CD4-positive, alpha-beta T cell (primary cell): ENCODE results near the gene OTX1. TPM values are rescaled to one million over a fixed set of nuclear protein-coding genes. Genes with fewer than 3 reads are reported as not detected.

Experiments used
- ATAC-seq: fragments of 200-7000 bp; cut with Tn5 transposase; one replicate; pipeline ENCODE4 v1.10.0; 2022; ENCODE audit warnings: mild to moderate bottlenecking; ENCODE audit not compliant: poor library complexity
- CTCF ChIA-PET: fragments of 350-600 bp; sonication (Branson Sonifier 250); formaldehyde crosslinking; loops from one replicate; lab custom pipeline; 2021; ENCODE audit warnings: antibody characterized with exemption, inconsistent platforms; lab: Charles Lee
- POLR2A ChIA-PET: fragments of 350-600 bp; sonication (Branson Sonifier 250); formaldehyde crosslinking; loops from one replicate; lab custom pipeline; 2021; ENCODE audit warnings: antibody characterized with exemption, inconsistent platforms; lab: Charles Lee
- DNase-seq, 14 experiments: peaks; one replicate each; pipeline ENCODE4 v3.0.0-alpha.2; 2013 to 2020; ENCODE audit warnings: mixed read lengths in 2 of 14
- H3K27ac ChIP-seq, 2 donors: one replicate each; pipeline versions ENCODE4 v1.5.1 to v1.7.0; 2013; ENCODE audit warnings: low read length in 2 of 2, low read depth in 1 of 2, mild to moderate bottlenecking in 1 of 2
- H3K27me3 ChIP-seq, 2 experiments: 1 replicate in 1 of 2; 2 replicates in 1 of 2; pipeline versions ENCODE4 v1.6.1 to v1.7.0; 2013; ENCODE audit warnings: low read length in 2 of 2, control low read depth in 1 of 2, mild to moderate bottlenecking in 1 of 2, moderate library complexity in 1 of 2; ENCODE audit not compliant: insufficient read depth in 2 of 2, control insufficient read depth in 1 of 2
- H3K36me3 ChIP-seq: one replicate; pipeline ENCODE4 v1.6.1; 2013; ENCODE audit warnings: low read length, control low read depth; ENCODE audit not compliant: insufficient read depth
- H3K4me1 ChIP-seq: one replicate; pipeline ENCODE4 v1.6.1; 2013; ENCODE audit warnings: low read length, control low read depth; ENCODE audit not compliant: insufficient read depth
- H3K4me3 ChIP-seq: one replicate; pipeline ENCODE4 v1.5.1; 2013; ENCODE audit warnings: mild to moderate bottlenecking, low read length, moderate library complexity
- H3K9me3 ChIP-seq, 2 experiments: 1 replicate in 1 of 2; 2 replicates in 1 of 2; pipeline versions ENCODE4 v1.6.1 to v1.7.0; 2013; ENCODE audit warnings: low read length in 2 of 2, mild to moderate bottlenecking in 2 of 2, control low read depth in 1 of 2, moderate library complexity in 1 of 2; ENCODE audit not compliant: control insufficient read depth in 1 of 2, insufficient read depth in 1 of 2
- H3K27ac Mint-ChIP-seq: one replicate; pipeline ENCODE4 v1.8.0; 2020; ENCODE audit warnings: mixed read lengths
- H3K27me3 Mint-ChIP-seq: one replicate; pipeline ENCODE4 v1.8.0; 2021; ENCODE audit warnings: mixed read lengths
- H3K36me3 Mint-ChIP-seq: one replicate; pipeline ENCODE4 v1.8.0; 2021; ENCODE audit warnings: low read depth, mixed read lengths
- H3K4me1 Mint-ChIP-seq: one replicate; pipeline ENCODE4 v1.8.0; 2021; ENCODE audit warnings: low read depth, mixed read lengths
- H3K4me3 Mint-ChIP-seq: one replicate; pipeline ENCODE4 v1.8.0; 2020; ENCODE audit warnings: mild to moderate bottlenecking, mixed read lengths
- H3K9me3 Mint-ChIP-seq: one replicate; pipeline ENCODE4 v1.8.0; 2020; ENCODE audit warnings: mixed read lengths
- intact Hi-C, 2 experiments: fragments of 100-400 bp; cut with DNase I in 1 of 2; cut with micrococcal nuclease in 1 of 2; formaldehyde crosslinking; loops; one replicate each; pipeline versions ENCODE4 v1.15.1 to v1.9.0; 2023 to 2025; cut with DNase I, micrococcal nuclease
- total RNA-seq, 174 experiments: library from RNA in 2 of 174; stranded (reverse) in 2 of 174; gene quantifications; one replicate each; pipeline ENCODE4 v1.2.3 and lab custom pipeline; 2021 to 2026
- TF ChIP-seq, protein P1 (sequence below): fragments of 200-600 bp; IDR thresholded peaks from one replicate; pipeline ENCODE4 v1.8.0; 2022; ENCODE audit warnings: antibody characterized with exemption, mild to moderate bottlenecking

Gene OTX1
- total RNA-seq, 2 experiments from 2014 or later, result not detected

DNA sequence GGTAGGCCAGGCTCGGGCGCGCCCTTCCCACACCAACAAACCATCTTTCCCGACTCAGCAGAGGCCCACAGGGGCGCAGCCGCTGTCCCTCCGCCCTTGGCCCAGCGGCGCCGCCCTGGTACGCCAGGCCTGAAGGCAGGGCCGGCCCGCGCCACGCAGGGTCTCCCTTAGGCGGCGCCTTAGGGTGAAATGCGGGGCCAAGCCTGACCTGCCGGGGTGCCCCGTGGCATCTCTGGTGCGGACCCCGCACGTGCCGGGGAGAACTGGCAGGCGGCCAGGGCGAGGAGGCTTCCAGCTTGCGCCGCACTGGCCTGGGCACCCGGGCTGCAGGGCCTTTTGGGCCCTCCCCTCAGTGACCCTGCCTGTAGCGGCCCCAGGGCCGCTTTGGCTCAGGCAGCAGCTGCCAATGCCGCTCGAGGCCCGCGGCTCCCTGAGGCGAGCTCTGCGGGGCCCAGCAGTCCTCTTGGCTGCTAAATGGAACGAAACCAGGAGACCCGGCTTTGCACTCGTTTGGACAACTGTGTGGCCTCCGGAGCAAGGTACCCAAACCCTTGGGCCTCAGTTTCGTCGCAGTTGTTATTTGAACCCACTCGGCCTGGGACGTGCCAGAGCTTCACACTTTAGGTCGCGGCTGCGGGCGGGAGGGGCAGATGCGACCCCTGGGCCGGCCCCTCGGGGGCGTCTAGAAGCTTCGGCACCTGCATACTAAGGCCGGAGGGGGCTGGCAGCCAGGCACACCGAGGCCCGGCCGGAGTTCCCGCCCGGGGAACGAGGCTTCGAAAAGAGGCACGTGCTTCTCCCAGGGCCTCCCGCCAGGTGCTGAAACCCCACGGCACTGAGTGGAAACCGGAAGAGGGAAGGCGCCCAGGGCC is 8.5 kb downstream of the OTX1 start:
- H3K27me3 Mint-ChIP-seq, result peaks cover 85% of the 10 kb centered on the region
- ATAC-seq, result no peak
- peak overlapping the region; percentile 25 for H3K4me3 Mint-ChIP-seq
- TF ChIP-seq, protein P1, sequence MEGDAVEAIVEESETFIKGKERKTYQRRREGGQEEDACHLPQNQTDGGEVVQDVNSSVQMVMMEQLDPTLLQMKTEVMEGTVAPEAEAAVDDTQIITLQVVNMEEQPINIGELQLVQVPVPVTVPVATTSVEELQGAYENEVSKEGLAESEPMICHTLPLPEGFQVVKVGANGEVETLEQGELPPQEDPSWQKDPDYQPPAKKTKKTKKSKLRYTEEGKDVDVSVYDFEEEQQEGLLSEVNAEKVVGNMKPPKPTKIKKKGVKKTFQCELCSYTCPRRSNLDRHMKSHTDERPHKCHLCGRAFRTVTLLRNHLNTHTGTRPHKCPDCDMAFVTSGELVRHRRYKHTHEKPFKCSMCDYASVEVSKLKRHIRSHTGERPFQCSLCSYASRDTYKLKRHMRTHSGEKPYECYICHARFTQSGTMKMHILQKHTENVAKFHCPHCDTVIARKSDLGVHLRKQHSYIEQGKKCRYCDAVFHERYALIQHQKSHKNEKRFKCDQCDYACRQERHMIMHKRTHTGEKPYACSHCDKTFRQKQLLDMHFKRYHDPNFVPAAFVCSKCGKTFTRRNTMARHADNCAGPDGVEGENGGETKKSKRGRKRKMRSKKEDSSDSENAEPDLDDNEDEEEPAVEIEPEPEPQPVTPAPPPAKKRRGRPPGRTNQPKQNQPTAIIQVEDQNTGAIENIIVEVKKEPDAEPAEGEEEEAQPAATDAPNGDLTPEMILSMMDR, result no peak
- H3K27ac ChIP-seq, result no peak overlapping the region
- peaks cover 3% of the 10 kb centered on the region for H3K9me3 Mint-ChIP-seq
- no peaks in the 10 kb centered on the region for H3K36me3 ChIP-seq
- intact Hi-C loops, result no loop called here
- peaks cover 56 to 85% of the 10 kb centered on the region in 2 experiments for H3K27me3 ChIP-seq
- no peak overlapping the region for H3K4me3 ChIP-seq
- H3K9me3 ChIP-seq, result peaks cover 3 to 52% of the 10 kb centered on the region in 2 experiments
- ChIA-PET CTCF (no interaction called here), POLR2A (no interaction called here)
- no peaks in the 10 kb centered on the region for H3K36me3 Mint-ChIP-seq
- peaks cover 58% of the 10 kb centered on the region for H3K4me1 ChIP-seq
- H3K4me1 Mint-ChIP-seq, result peaks cover 50% of the 10 kb centered on the region
- DNase-seq, result peak in 2 of 14 experiments; percentile 13 to 19
- no peak overlapping the region for H3K27ac Mint-ChIP-seq

DNA sequence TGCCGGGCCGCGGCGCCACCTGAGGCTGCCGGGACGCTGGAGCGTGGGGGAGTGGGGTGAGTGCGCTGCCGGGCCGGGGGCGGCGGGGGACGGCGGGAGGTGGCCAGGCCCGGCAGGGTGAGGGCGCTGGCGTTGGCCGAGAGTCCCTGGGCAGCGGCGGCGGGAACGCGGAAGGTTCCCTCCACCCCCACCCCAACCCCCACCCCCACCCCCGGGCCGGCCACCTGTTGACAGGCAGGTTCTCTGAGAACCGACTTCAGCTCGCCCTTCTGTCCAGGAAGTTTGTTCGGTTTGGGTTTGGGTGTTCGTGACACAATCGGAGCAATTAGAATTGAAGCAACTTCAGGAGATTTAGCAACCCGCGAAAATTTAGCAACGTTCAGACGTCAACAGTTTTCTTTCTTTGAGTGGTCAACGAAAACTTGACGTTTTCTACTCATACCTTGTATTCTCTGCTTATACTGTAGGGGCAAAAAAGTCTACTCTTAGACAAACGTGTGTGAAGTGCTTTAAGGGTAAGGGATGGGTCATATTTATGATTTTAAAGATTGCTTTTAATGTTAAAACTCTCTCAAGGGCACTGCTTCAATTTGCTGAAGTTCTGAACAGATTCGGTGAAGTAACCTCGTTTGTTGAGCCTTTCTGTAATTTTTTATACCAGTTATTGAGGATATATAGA is 9.3 kb downstream of the OTX1 start:
- Mint-ChIP-seq H3K27ac (no peak overlapping the region), H3K27me3 (peaks cover 85% of the 10 kb centered on the region), H3K9me3 (peaks cover 3% of the 10 kb centered on the region), H3K4me1 (peaks cover 42% of the 10 kb centered on the region), H3K36me3 (no peaks in the 10 kb centered on the region), H3K4me3 (peak overlapping the region; percentile 22)
- intact Hi-C loops, result no loop called here
- ATAC-seq, result no peak
- H3K4me1 ChIP-seq, result peaks cover 50% of the 10 kb centered on the region
- TF ChIP-seq, protein P1, result no peak
- POLR2A ChIA-PET, result no interaction called here
- H3K4me3 ChIP-seq, result no peak overlapping the region
- H3K27ac ChIP-seq, result no peak overlapping the region
- peak in 1 of 14 experiments; percentile 9 for DNase-seq
- CTCF ChIA-PET, result no interaction called here
- H3K36me3 ChIP-seq, result no peaks in the 10 kb centered on the region
- peaks cover 48 to 81% of the 10 kb centered on the region in 2 experiments for H3K27me3 ChIP-seq
- H3K9me3 ChIP-seq, result peaks cover 3 to 45% of the 10 kb centered on the region in 2 experiments

DNA sequence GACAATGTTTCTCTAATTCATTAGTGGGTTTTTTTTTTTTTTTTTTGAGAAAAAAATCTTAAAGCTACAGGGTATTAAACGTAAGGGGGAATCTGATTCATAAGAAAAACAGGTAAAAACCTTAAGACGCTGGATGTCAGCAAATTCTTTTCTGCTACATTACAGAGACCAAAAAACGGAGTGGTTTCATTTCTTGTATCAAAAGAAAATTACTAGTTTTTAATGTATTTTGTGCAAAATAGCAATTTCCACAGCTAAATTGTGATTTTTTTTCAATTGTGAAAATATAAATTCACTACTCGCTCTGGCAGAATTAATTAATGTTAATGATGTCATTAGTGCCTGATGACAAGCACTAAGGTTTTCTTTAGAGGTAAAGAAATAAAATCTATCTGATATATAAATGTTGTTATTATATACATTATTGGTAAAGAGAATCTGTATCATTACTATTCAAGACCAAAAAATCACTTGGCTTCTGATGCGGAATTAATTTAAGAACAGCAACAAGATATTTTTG is 9.9 kb downstream of the OTX1 start:
- CTCF ChIA-PET, result no interaction called here
- intact Hi-C loops, result no loop called here

More for the DNA sequence above, 9.9 kb downstream of the OTX1 start:
- H3K9me3 ChIP-seq, result peaks cover 3 to 39% of the 10 kb centered on the region in 2 experiments
- H3K27me3 ChIP-seq, result peaks cover 42 to 77% of the 10 kb centered on the region in 2 experiments
- peaks cover 3% of the 10 kb centered on the region for H3K9me3 Mint-ChIP-seq
- no peaks in the 10 kb centered on the region for H3K36me3 ChIP-seq
- H3K27ac ChIP-seq, result no peak overlapping the region
- peak overlapping the region; percentile 22 for H3K4me3 Mint-ChIP-seq
- ATAC-seq, result no peak
- no peaks in the 10 kb centered on the region for H3K36me3 Mint-ChIP-seq
- no peak overlapping the region for H3K27ac Mint-ChIP-seq
- no peak for DNase-seq
- peaks cover 37% of the 10 kb centered on the region for H3K4me1 Mint-ChIP-seq
- H3K27me3 Mint-ChIP-seq, result peaks cover 84% of the 10 kb centered on the region
- H3K4me1 ChIP-seq, result peaks cover 44% of the 10 kb centered on the region
- H3K4me3 ChIP-seq, result no peak overlapping the region
- TF ChIP-seq, protein P1, result no peak
- POLR2A ChIA-PET, result no interaction called here
